H1 (cell line): Measurements from ENCODE around the gene CASZ1. TPM values are rescaled to one million over a fixed set of nuclear protein-coding genes. Genes with fewer than 3 reads are reported as not detected.
A peak's percentile ranks its signal among the peaks of the same experiment; 100 is the strongest.

ENCODE experiments used
- CTCF ChIA-PET: fragments of 300-600 bp; sonication (Branson Sonifier 250); formaldehyde crosslinking; loops from one replicate; lab custom pipeline; 2021; ENCODE audit not compliant: partially characterized antibody; lab: Charles Lee
- POLR2A ChIA-PET: fragments of 300-600 bp; sonication (Branson Sonifier 250); formaldehyde crosslinking; loops from one replicate; lab custom pipeline; 2021; ENCODE audit warnings: inconsistent platforms; ENCODE audit not compliant: partially characterized antibody; lab: Charles Lee
- DNase-seq, 2 experiments: peaks; one replicate each; pipeline versions ENCODE4 v3.0.0 to v3.0.0-alpha.2; 2010 to 2022; ENCODE audit warnings: low spot score in 2 of 2, low read depth in 1 of 2, mixed read lengths in 1 of 2
- FAIRE-seq: peaks from 2 replicates; lab custom pipeline; 2011; peaks lifted over from hg19 to GRCh38; lab: Jason Lieb, UNC
- H2AFZ ChIP-seq: 2 replicates; pipeline ENCODE4 v1.8.1; 2012; ENCODE audit warnings: low read length, inconsistent platforms
- H2AK5ac ChIP-seq: 2 replicates; pipeline ENCODE4 v1.6.1; 2013; ENCODE audit warnings: low read depth, low read length
- H2BK120ac ChIP-seq: replicated peaks from 2 replicates; pipeline ENCODE3; 2013; ENCODE audit warnings: low read depth, low read length, inconsistent platforms
- H2BK12ac ChIP-seq: 2 replicates; pipeline ENCODE4 v1.6.1; 2013; ENCODE audit warnings: low read depth, low read length
- H2BK15ac ChIP-seq: 2 replicates; pipeline ENCODE4 v1.6.1; 2013; ENCODE audit warnings: low read length
- H2BK20ac ChIP-seq: 2 replicates; pipeline ENCODE4 v1.6.1; 2013; ENCODE audit warnings: low read length
- H2BK5ac ChIP-seq: 2 replicates; pipeline ENCODE4 v1.6.1; 2013; ENCODE audit warnings: low read depth, low read length
- H3K14ac ChIP-seq: 2 replicates; pipeline ENCODE4 v1.6.1; 2013; ENCODE audit warnings: inconsistent platforms; ENCODE audit not compliant: insufficient read length
- H3K18ac ChIP-seq: 2 replicates; pipeline ENCODE4 v1.6.1; 2013; ENCODE audit warnings: low read length; ENCODE audit errors: extremely low read depth
- H3K23ac ChIP-seq: 2 replicates; pipeline ENCODE4 v1.6.1; 2013; ENCODE audit warnings: inconsistent platforms; ENCODE audit not compliant: insufficient read length
- H3K23me2 ChIP-seq: 2 replicates; pipeline ENCODE4 v1.6.1; 2013; ENCODE audit warnings: low read depth, low read length
- H3K27ac ChIP-seq: 2 replicates; pipeline ENCODE4 v1.6.1; 2011; ENCODE audit warnings: low read depth, low read length, inconsistent platforms
- H3K27me3 ChIP-seq, 4 experiments: replicated peaks in 1 of 4; 1 replicate in 1 of 4; 2 replicates in 3 of 4; pipeline versions ENCODE4 v1.6.1 to v1.8.1; 2011 to 2013; ENCODE audit warnings: low read length in 3 of 4, mild to moderate bottlenecking in 3 of 4, inconsistent platforms in 2 of 4, mixed read lengths in 2 of 4, moderate library complexity in 1 of 4; ENCODE audit not compliant: control insufficient read depth in 3 of 4, insufficient read depth in 3 of 4; ENCODE audit errors: extremely low read depth in 1 of 4
- H3K36me3 ChIP-seq, 4 experiments: 2 replicates each; pipeline versions ENCODE4 v1.6.1 to v1.8.1; 2011 to 2013; ENCODE audit warnings: mild to moderate bottlenecking in 4 of 4, low read length in 3 of 4, moderate library complexity in 2 of 4, control low read depth in 1 of 4, inconsistent platforms in 1 of 4; ENCODE audit not compliant: insufficient read depth in 4 of 4, control insufficient read depth in 2 of 4
- H3K4ac ChIP-seq: replicated peaks from 2 replicates; pipeline ENCODE3; 2013; ENCODE audit warnings: low read length, low read depth, mixed read lengths, inconsistent platforms; ENCODE audit not compliant: insufficient read length
- H3K4me1 ChIP-seq, 4 experiments: replicated peaks in 1 of 4; 1 replicate in 1 of 4; 2 replicates in 3 of 4; pipeline versions ENCODE4 v1.6.1 to v1.8.1; 2011 to 2013; ENCODE audit warnings: low read length in 3 of 4, inconsistent platforms in 2 of 4, mixed read lengths in 1 of 4; ENCODE audit not compliant: insufficient read depth in 4 of 4, control insufficient read depth in 3 of 4
- H3K4me2 ChIP-seq, 2 experiments: 2 replicates each; pipeline versions ENCODE4 v1.6.1 to v1.8.1; 2011 to 2013; ENCODE audit warnings: low read depth in 2 of 2, low read length in 2 of 2, control low read depth in 1 of 2, inconsistent platforms in 1 of 2, mild to moderate bottlenecking in 1 of 2; ENCODE audit not compliant: insufficient read depth in 1 of 2
- H3K4me3 ChIP-seq, 4 experiments: fragments of 200-600, 300-600 bp in 1 of 4; sonication (generic), shearing (Covaris generic), sonication (Bioruptor Twin) in 1 of 4; 2 replicates each; pipeline versions ENCODE4 v1.5.1 to v1.8.1; 2011 to 2016; ENCODE audit warnings: low read length in 4 of 4, low read depth in 3 of 4, control low read depth in 2 of 4, inconsistent platforms in 2 of 4, mild to moderate bottlenecking in 2 of 4, mixed read lengths in 1 of 4, moderate library complexity in 1 of 4; ENCODE audit not compliant: insufficient read depth in 2 of 4; ENCODE audit errors: extremely low read depth in 1 of 4
- H3K56ac ChIP-seq: replicated peaks from 2 replicates; pipeline ENCODE3; 2013; ENCODE audit warnings: low read depth, mild to moderate bottlenecking, mixed read lengths, low read length, inconsistent platforms; ENCODE audit not compliant: insufficient read length
- H3K79me1 ChIP-seq: 2 replicates; pipeline ENCODE4 v1.6.1; 2013; ENCODE audit warnings: low read depth, low read length, control low read depth
- H3K79me2 ChIP-seq, 2 experiments: 2 replicates each; pipeline versions ENCODE4 v1.6.1 to v1.8.1; 2012 to 2013; ENCODE audit warnings: low read length in 2 of 2, mild to moderate bottlenecking in 2 of 2, inconsistent platforms in 1 of 2; ENCODE audit not compliant: insufficient read depth in 2 of 2, control insufficient read depth in 1 of 2
- H3K9ac ChIP-seq, 4 experiments: replicated peaks in 1 of 4; 1 replicate in 1 of 4; 2 replicates in 3 of 4; pipeline versions ENCODE4 v1.6.1 to v1.8.1; 2011 to 2013; ENCODE audit warnings: low read depth in 3 of 4, low read length in 3 of 4, control low read depth in 2 of 4, mild to moderate bottlenecking in 2 of 4, moderate library complexity in 2 of 4, inconsistent platforms in 1 of 4; ENCODE audit errors: extremely low read depth in 1 of 4
- H3K9me3 ChIP-seq, 2 experiments: 2 replicates each; pipeline versions ENCODE4 v1.6.1 to v1.8.1; 2012 to 2013; ENCODE audit warnings: mild to moderate bottlenecking in 2 of 2, moderate library complexity in 2 of 2, control low read depth in 1 of 2, inconsistent platforms in 1 of 2, low read depth in 1 of 2, low read length in 1 of 2, mixed read lengths in 1 of 2; ENCODE audit not compliant: insufficient read depth in 2 of 2
- H4K20me1 ChIP-seq, 2 experiments: replicated peaks in 1 of 2; 2 replicates each; pipeline versions ENCODE3 to v1.8.1; 2011 to 2013; ENCODE audit warnings: inconsistent platforms in 2 of 2, low read length in 2 of 2, mild to moderate bottlenecking in 1 of 2; ENCODE audit not compliant: insufficient read depth in 2 of 2, control insufficient read depth in 1 of 2
- H4K5ac ChIP-seq: 2 replicates; pipeline ENCODE4 v1.6.1; 2013; ENCODE audit warnings: low read length, low read depth, mixed read lengths, inconsistent platforms; ENCODE audit not compliant: insufficient read length
- H4K8ac ChIP-seq: 2 replicates; pipeline ENCODE4 v1.8.0; 2013; ENCODE audit warnings: mild to moderate bottlenecking, moderate library complexity, low read length, inconsistent platforms; ENCODE audit not compliant: insufficient read depth; ENCODE audit errors: extremely low read depth
- H4K91ac ChIP-seq: replicated peaks from 2 replicates; pipeline ENCODE3; 2013; ENCODE audit warnings: low read length, mixed read lengths, inconsistent platforms; ENCODE audit not compliant: insufficient read length
- ATF2 ChIP-seq: IDR thresholded peaks from 2 replicates; pipeline ENCODE4 v1.6.1; 2012; ENCODE audit warnings: low read length, inconsistent platforms
- BCL11A ChIP-seq, 2 experiments: IDR thresholded peaks; one replicate each; pipeline ENCODE4 v1.6.1; 2011; ENCODE audit warnings: low read depth in 2 of 2, low read length in 2 of 2, mild to moderate bottlenecking in 2 of 2
- HDAC6 ChIP-seq: IDR thresholded peaks from one replicate; pipeline ENCODE4 v1.7.1; 2012; ENCODE audit warnings: low read depth, mild to moderate bottlenecking, inconsistent platforms, low read length, moderate library complexity
- KDM5A ChIP-seq: fragments of 200-600 bp; IDR thresholded peaks from 2 replicates; pipeline ENCODE4 v1.7.1; 2012; ENCODE audit warnings: mild to moderate bottlenecking, low read length, inconsistent platforms, mixed read lengths
- MAFK ChIP-seq: IDR thresholded peaks from 2 replicates; pipeline ENCODE4 v1.6.1; 2012; ENCODE audit warnings: low read depth, mild to moderate bottlenecking, improper control_type of control experiment, low read length
- SP1 ChIP-seq: IDR thresholded peaks from 2 replicates; pipeline ENCODE4 v1.6.1; 2011; ENCODE audit warnings: low read depth, low read length
- SUZ12 ChIP-seq: fragments of 200-600 bp; sonication (generic); IDR thresholded peaks from 2 replicates; pipeline ENCODE4 v1.6.1; 2012; ENCODE audit warnings: mild to moderate bottlenecking, inconsistent platforms, low read length, moderate library complexity, mixed read lengths
- YY1 ChIP-seq: IDR thresholded peaks from 2 replicates; pipeline ENCODE4 v1.6.1; 2011; ENCODE audit warnings: low read depth, mild to moderate bottlenecking, low read length
- WGBS, 2 experiments: shearing (Covaris generic) in 1 of 2; methylation state at CpG; one replicate each; pipeline versions ENCODE4 v1.1.6 to v1.1.7; 2013 to 2015; ENCODE audit warnings: low lambda C conversion rate in 2 of 2, mixed read lengths in 2 of 2, inconsistent platforms in 1 of 2, low coverage in 1 of 2, missing lambda C conversion rate in 1 of 2; ENCODE audit not compliant: insufficient replicate concordance in 2 of 2, insufficient coverage in 1 of 2, insufficient read length in 1 of 2; ENCODE audit errors: extremely low coverage in 1 of 2, missing lambda C conversion rate in 1 of 2; 5-methylcytosine and 5-hydroxymethylcytosine counted together
- polyA plus RNA-seq, 7 experiments: library from polyadenylated mRNA; depleted of rRNA in 3 of 7; stranded (reverse) in 5 of 7; unstranded in 2 of 7; fragments of >200 nt in 5 of 7; fragments of 200-250 nt in 2 of 7; gene quantifications; 1 replicate in 5 of 7; 2 replicates in 1 of 7; 4 replicates in 1 of 7; pipeline versions ENCODE4 v1.2.1 to v1.2.3, GENCODE V29; 2011 to 2013; ENCODE audit warnings: missing spikeins in 2 of 7, mixed read lengths in 2 of 7
- total RNA-seq: library from RNA; stranded (reverse); fragmentation: NEBNext Ultra II Directional; extraction: Animal tissue kit (Norgen Biotek cat#: 25700); gene quantifications from 2 replicates; pipeline ENCODE4 v1.2.1, GENCODE V29; 2021

Gene CASZ1
- total and polyA plus RNA-seq, 2 of the 8 experiments (the other 6 are each of a cell fraction or from before 2014, with no cell fraction given) = 4.4 to 7.7 TPM

GRCh38 chr1:10688409-10688786, 108.0 kb downstream of the CASZ1 start:
- H3K27ac ChIP-seq = no peak overlapping the region
- H3K4me1 ChIP-seq = peaks cover under 1 to 15% (median 12%) of the 10 kb centered on the region in 4 experiments
- 85% methylated on average over 9 of the region's 10 CpGs; no CpG with 5 or more reads in 1 of the 2 experiments for WGBS, 2 experiments

More at GRCh38 chr1:10688409-10688786, 108.0 kb downstream of the CASZ1 start:
- no peak overlapping the region for H2BK120ac ChIP-seq
- H2BK15ac ChIP-seq = no peak overlapping the region
- no peak for DNase-seq
- TF ChIP-seq HDAC6 (no peak), KDM5A (no peak), SP1 (no peak), MAFK (no peak), BCL11A (IDR thresholded peaks at IDR 0.05; ENCODE audit: low read depth in 2 of 2, low read length in 2 of 2) (no peak), YY1 (no peak), SUZ12 (no peak), ATF2 (no peak)
- TF ChIP-seq, all 59 proteins: peak for 0
- no peak for FAIRE-seq
- H3K14ac ChIP-seq = no peak overlapping the region
- no peak overlapping the region; the same call in 1 of the 2 replicates for H2BK5ac ChIP-seq
- ChIA-PET CTCF (interaction anchor here (1.0 to 1.5 kb wide), 6 partner anchors 11 to 216 kb away, joined by 3 to 5 read pairs (median 3); no protein-coding TSS in a partner anchor), POLR2A (interaction anchor here (1.8 kb wide), 1 partner anchor 9 kb away, joined by 5 read pairs; no protein-coding TSS in a partner anchor)
- H3K79me1 ChIP-seq = peaks cover 2% of the 10 kb centered on the region; the same call in 1 of the 2 replicates
- H4K8ac ChIP-seq = peak overlapping the region; percentile 22; the same call in 1 of the 2 replicates
- H2BK20ac ChIP-seq = no peak overlapping the region
- H2BK12ac ChIP-seq = peak overlapping the region; percentile 12; the same call in 1 of the 2 replicates
- no peak overlapping the region for H3K18ac ChIP-seq
- no peaks in the 10 kb centered on the region for H3K9me3 ChIP-seq
- H3K4ac ChIP-seq = no peak overlapping the region
- H2AK5ac ChIP-seq = no peak overlapping the region
- no peak overlapping the region for H3K9ac ChIP-seq
- no peak overlapping the region for H3K4me3 ChIP-seq
- H3K4me2 ChIP-seq = no peak overlapping the region
- peaks cover 0 to 4% of the 10 kb centered on the region in 2 experiments for H4K20me1 ChIP-seq
- no peaks in the 10 kb centered on the region for H3K79me2 ChIP-seq
- H3K27me3 ChIP-seq = peaks cover 0 to 3% (median 1%) of the 10 kb centered on the region in 4 experiments; a peak in 2 of 7 replicates
- H2AFZ ChIP-seq = no peak overlapping the region
- no peak overlapping the region for H4K5ac ChIP-seq
- no peaks in the 10 kb centered on the region for H3K36me3 ChIP-seq
- H3K23me2 ChIP-seq = peaks cover under 1% of the 10 kb centered on the region; the same call in 1 of the 2 replicates
- no peak overlapping the region for H3K23ac ChIP-seq
- H4K91ac ChIP-seq = no peak overlapping the region
- no peak overlapping the region for H3K56ac ChIP-seq
